HL-60/S4 (cell line): ENCODE results near the gene LIN37.
"Not testable (repeated sequence)": the region's sequence is repeated elsewhere in the genome, so short reads cannot be mapped to it uniquely, and the experiment has no call there.

Experiments used
- in situ Hi-C: fragments of 300-500 bp; cut with MboI; formaldehyde crosslinking; loops from 2 replicates; pipeline ENCODE4 v1.14.3; 2022; ENCODE audit warnings: low sequenced_read_pairs

The LIN37 gene

GRCh38 chr19:35787227-35787799 lies 38.9 kb downstream of the LIN37 start:
- in situ Hi-C loops, result no loop called here

- in situ Hi-C loops, result no loop called here
Observed at GRCh38 chr19:35788205-35788960, 40.0 kb downstream of the LIN37 start.

GRCh38 chr19:35789195-35789977 lies 41.0 kb downstream of the LIN37 start:
- in situ Hi-C loops, result no loop called here

DNA sequence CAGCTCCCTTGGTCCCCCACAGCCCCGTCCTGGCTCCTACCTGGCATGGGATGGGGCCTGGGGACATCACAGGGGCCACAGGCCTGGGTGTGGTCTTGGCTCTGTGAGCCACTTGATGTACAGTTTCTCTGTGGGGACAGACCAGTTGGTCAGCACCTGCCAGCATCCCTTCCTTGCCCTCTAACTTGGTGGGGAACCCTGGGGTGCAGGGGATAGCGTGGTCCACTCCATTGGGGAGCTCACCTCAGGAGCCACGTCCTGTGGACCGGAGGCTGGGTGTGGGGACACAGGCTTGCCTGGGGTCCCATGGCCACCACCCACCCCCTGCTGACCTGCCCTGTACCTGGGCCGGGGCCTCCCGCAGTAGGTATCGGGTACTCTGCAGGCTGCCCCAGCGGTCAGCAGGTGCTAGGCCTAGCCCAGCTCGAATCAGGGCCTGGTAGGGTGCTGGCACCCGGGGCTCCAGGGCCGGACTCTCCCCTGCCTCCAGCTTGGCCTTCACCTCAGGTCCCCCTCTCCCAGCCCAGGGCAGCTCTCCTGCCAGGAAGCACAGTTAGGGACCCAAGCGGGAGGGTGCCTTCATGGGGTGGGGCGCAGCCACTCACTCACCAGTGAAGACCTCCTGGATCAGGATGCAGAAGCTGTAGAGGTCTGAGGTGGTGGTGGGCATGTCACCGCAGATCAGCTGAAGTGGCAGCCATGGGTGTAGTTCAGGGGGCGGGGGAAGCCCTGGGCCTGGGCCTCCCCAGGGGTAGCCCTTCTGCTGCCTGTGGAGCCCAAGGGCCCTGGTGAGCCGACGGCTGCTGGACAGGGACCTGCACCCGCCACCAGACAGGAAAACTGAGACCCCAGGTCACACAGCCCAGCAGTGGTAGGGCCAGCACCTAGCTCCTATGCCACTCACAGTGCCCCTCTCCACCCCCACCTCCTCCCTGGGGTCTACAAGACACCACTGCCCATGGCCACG lies 41.9 kb downstream of the LIN37 start:
- in situ Hi-C loops, result no loop called here

DNA sequence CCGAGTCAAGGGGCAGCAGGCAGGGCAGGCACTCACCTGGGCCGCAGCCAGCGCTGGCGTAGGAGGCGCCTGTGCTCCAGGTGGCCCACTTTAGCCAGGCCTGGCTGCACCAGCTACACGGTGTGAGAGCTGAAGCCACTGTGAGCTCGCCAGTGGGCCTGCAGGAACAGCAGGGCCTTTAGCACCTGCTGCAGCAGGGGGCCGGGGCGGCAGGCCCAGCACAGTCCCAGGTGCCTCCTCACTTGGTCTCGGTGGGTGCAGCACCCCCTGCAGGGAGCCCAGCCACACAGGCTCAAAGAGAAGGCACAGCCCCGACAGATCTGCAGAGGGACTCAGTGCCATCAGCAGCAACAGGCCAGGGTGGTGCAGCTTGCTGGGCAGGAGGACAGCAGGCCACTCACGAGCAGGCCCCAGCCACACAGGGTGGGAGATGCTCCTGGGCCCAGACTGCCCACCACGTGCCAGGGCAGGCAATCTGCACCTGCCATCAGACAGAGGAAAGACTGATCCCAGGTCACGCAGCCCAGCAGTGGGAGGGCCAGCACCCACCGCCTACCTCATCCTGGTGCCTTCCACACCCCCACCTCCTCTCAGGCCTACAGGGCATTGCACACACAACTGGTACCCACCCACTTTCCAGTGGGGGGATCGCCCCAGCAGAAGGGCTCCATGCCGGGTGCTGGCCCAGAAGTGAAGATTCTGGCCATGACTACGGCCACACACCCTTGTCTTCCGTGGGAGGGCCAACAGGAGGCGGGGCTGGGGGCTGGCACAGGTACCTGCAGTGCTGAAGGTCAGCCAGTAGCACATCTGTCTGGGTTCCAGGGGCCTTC lies 42.8 kb downstream of the LIN37 start:
- in situ Hi-C loops, result no loop called here

GRCh38 chr19:35791814-35792279 lies 43.5 kb downstream of the LIN37 start:
- in situ Hi-C loops, result no loop called here

DNA sequence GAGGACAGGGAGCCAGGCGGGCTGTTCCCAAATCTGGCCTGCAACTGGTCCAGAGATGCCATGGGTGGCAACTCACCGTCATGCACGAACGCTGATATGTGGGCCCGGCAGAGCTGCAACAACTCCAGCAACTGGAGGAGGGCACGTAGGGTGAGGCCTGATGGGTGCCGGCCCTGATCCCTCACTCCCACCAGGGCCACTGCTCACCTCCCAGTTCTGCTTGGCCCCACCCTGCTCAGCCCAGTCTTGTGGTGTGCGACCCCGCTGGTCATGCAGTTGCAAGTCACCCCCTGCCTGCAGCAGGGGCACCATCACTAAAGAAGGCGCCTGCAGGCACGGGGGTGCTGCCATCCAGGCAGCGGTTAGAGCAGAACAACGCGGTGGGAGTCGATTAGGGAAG lies 43.9 kb downstream of the LIN37 start:
- in situ Hi-C loops, result no loop called here

- in situ Hi-C loops, result no loop called here
Observed at GRCh38 chr19:35792888-35793287, 44.5 kb downstream of the LIN37 start.

DNA sequence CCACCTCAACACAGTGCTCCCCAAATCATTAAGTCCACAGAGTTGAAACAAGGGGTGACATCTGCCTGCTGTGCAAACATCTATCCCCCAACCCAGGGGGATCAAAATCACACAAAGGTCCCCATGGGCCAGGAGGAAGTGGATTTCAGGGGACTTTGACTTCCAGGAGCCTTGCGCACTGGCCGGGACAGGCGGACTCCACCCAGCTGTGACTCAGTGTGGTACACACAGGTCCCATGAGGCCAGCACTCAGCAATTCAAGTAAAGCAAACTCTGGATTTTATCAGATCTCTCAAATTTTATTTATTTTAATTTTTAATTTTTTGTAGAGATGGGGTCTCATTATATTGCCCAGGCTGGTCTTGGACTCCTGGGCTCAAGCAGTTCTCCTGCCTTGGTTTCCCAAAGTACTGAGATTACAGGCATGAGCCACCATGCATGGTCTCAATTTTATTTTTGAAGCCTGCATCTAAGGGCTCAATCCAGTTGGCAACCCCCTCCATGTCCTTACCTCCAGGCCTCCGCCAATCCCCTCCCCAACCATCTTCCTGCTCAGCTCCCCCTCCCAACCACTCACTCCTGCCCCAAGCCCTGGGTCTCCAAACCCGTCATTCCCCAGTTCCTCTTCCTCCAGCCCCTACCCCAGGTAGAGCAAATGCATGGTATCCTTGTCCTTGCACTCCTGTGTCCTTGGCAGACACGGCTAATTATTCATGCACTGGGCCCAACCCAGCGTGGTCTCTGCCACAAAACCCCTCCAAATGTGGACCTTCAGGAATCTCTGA lies 45.2 kb downstream of the LIN37 start:
- in situ Hi-C loops, result no loop called here

DNA sequence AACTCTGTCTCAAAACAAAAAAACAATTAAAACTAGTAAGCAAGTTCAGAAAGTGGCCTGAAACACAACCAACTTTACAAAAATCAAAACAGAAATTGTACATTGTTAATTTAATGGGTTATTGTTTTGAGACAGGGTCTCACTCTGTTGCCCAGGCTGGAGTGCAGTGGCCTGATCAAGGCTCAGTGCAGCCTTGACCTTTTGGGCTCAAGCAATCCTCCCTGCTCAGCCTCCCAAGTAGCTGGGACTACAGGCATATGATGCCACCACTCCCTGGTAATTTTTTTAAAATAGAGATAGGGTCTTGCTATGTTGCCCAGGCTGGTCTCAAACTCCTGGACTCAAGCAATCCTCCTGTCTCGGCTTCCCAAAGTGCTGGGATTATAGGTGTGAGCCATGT lies 47.2 kb downstream of the LIN37 start:
- in situ Hi-C loops, result not testable (repeated sequence)

GRCh38 chr19:35796645-35797542 lies 48.5 kb downstream of the LIN37 start:
- in situ Hi-C loops, result no loop called here

- in situ Hi-C loops, result no loop called here
Observed at GRCh38 chr19:35797663-35798062, 49.3 kb downstream of the LIN37 start.

DNA sequence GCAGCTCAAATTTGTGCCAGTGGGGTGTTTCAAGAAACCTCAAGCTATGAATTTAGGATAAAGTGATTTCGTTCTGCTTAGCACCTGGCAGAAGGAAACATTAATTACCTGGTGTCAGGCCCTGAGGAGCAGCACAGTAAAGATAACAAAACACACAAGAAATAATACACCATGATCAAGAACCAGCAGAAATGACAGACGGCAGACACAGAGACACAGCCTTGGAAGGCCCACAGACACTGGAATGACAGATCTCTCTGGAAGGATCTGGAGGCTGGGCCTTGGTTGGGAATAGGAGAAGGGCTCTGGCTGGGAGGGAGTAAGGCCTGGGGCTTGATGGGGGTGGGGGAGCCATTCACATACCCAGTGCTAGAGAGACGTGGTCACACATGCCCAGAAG lies 53.5 kb downstream of the LIN37 start:
- in situ Hi-C loops, result no loop called here
